Measurements from ENCODE around the gene TEDC1.

The TEDC1 gene

GRCh38 chr14:105490572-105491365 is at the start of gene TEDC1:
TSS of gene TEDC1 (plus strand) at chr14:105491246. CDS start at chr14:105491376, 130 bp downstream.
- FAIRE-seq (peak; percentile 58), DNase-seq (ENCODE audit: low spot score) (peak; percentile 92)

- DNase-seq (ENCODE audit: low spot score) = no peak
- no peak for FAIRE-seq
These were observed 48.9 kb upstream of the TEDC1 start for GRCh38 chr14:105442125-105442524.

GRCh38 chr14:105442834-105443233 is 48.2 kb upstream of the TEDC1 start:
- FAIRE-seq = no peak
- DNase-seq (ENCODE audit: low spot score) = no peak

GRCh38 chr14:105444859-105445258 is 46.2 kb upstream of the TEDC1 start:
- FAIRE-seq = no peak
- DNase-seq (ENCODE audit: low spot score) = no peak

- DNase-seq (ENCODE audit: low spot score) (no peak), FAIRE-seq (no peak)
These were observed 45.8 kb upstream of the TEDC1 start for GRCh38 chr14:105445290-105445689.

GRCh38 chr14:105445901-105446845 is 44.9 kb upstream of the TEDC1 start:
- DNase-seq (ENCODE audit: low spot score) (no peak), FAIRE-seq (no peak)

GRCh38 chr14:105446971-105447370 is 44.1 kb upstream of the TEDC1 start:
- FAIRE-seq = no peak
- no peak for DNase-seq (ENCODE audit: low spot score)

- FAIRE-seq (no peak), DNase-seq (ENCODE audit: low spot score) (no peak)
These were observed 43.1 kb upstream of the TEDC1 start for GRCh38 chr14:105447651-105448640.

GRCh38 chr14:105448706-105449111 is 42.3 kb upstream of the TEDC1 start:
- peak; percentile 61 for DNase-seq (ENCODE audit: low spot score)
- no peak for FAIRE-seq

- FAIRE-seq (no peak), DNase-seq (ENCODE audit: low spot score) (no peak)
These were observed 41.5 kb upstream of the TEDC1 start for GRCh38 chr14:105449276-105450122.

- no peak for FAIRE-seq
These were observed 40.9 kb upstream of the TEDC1 start for GRCh38 chr14:105450123-105450505.

GRCh38 chr14:105450864-105451720 is 40.0 kb upstream of the TEDC1 start:
- no peak for FAIRE-seq
- DNase-seq (ENCODE audit: low spot score) = no peak

More at GRCh38 chr14:105450123-105450505, 40.9 kb upstream of the TEDC1 start:
- DNase-seq (ENCODE audit: low spot score) = no peak

GRCh38 chr14:105452963-105453362 is 38.1 kb upstream of the TEDC1 start:
- FAIRE-seq (no peak), DNase-seq (ENCODE audit: low spot score) (no peak)

- DNase-seq (ENCODE audit: low spot score) (no peak), FAIRE-seq (no peak)
These were observed 37.2 kb upstream of the TEDC1 start for GRCh38 chr14:105453847-105454246.

- no peak for FAIRE-seq
- DNase-seq (ENCODE audit: low spot score) = no peak
These were observed 35.9 kb upstream of the TEDC1 start for GRCh38 chr14:105455086-105455640.

GRCh38 chr14:105455766-105456660 is 35.0 kb upstream of the TEDC1 start:
- FAIRE-seq (no peak), DNase-seq (ENCODE audit: low spot score) (no peak)

GRCh38 chr14:105456736-105457617 is 34.1 kb upstream of the TEDC1 start:
- DNase-seq (ENCODE audit: low spot score) (no peak), FAIRE-seq (no peak)
